HG03097 (cell line): ENCODE data around the gene ADCK1.

Experiments used
- ATAC-seq: cut with Tn5 transposase; IDR thresholded peaks from one replicate; pipeline ENCODE4 v1.9.1; 2021; ENCODE audit not compliant: unreplicated experiment, low FRiP score

ADCK1 gene

GRCh38 chr14:77980475-77981321 lies 180.8 kb downstream of the ADCK1 start:
- ATAC-seq = no peak
